Parathyroid adenoma (tissue), 2 donors: ENCODE results near the gene LIN52.

Experiments
- H2AFZ ChIP-seq: fragments of 300-600 bp; sonication (generic); one replicate; pipeline ENCODE4 v1.7.0; 2017; ENCODE audit warnings: antibody characterized with exemption, mild to moderate bottlenecking
- H3K27ac ChIP-seq: fragments of 300-600 bp; sonication (generic); one replicate; pipeline ENCODE4 v1.7.0; 2017
- H3K27me3 ChIP-seq: fragments of 300-600 bp; sonication (generic); one replicate; pipeline ENCODE4 v1.7.0; 2017; ENCODE audit warnings: low read length; ENCODE audit not compliant: control insufficient read depth, insufficient read depth
- H3K36me3 ChIP-seq: fragments of 300-600 bp; sonication (generic); one replicate; pipeline ENCODE4 v1.7.0; 2017; ENCODE audit warnings: low read length; ENCODE audit not compliant: control insufficient read depth, insufficient read depth
- H3K4me1 ChIP-seq: fragments of 300-600 bp; sonication (generic); one replicate; pipeline ENCODE4 v1.7.0; 2017; ENCODE audit warnings: control low read depth
- H3K4me2 ChIP-seq: fragments of 300-600 bp; sonication (generic); one replicate; pipeline ENCODE4 v1.7.0; 2017; ENCODE audit warnings: low read length
- H3K4me3 ChIP-seq: fragments of 300-600 bp; sonication (generic); one replicate; pipeline ENCODE4 v1.7.0; 2017; ENCODE audit warnings: low read depth, low read length
- H3K79me2 ChIP-seq: fragments of 300-600 bp; sonication (generic); one replicate; pipeline ENCODE4 v1.7.0; 2017; ENCODE audit warnings: control low read depth
- H3K9ac ChIP-seq: fragments of 300-600 bp; sonication (generic); one replicate; pipeline ENCODE4 v1.7.0; 2017; ENCODE audit warnings: mild to moderate bottlenecking
- H3K9me3 ChIP-seq: fragments of 300-600 bp; sonication (generic); one replicate; pipeline ENCODE4 v1.7.0; 2017; ENCODE audit warnings: low read length; ENCODE audit not compliant: control insufficient read depth
- TF ChIP-seq, protein P1 (sequence below): fragments of 300-600 bp; sonication (generic); IDR thresholded peaks from one replicate; pipeline ENCODE4 v1.7.0; 2017; ENCODE audit warnings: antibody characterized with exemption, mild to moderate bottlenecking
- donor health status: primary hyperparathyroidism.

LIN52 gene

DNA sequence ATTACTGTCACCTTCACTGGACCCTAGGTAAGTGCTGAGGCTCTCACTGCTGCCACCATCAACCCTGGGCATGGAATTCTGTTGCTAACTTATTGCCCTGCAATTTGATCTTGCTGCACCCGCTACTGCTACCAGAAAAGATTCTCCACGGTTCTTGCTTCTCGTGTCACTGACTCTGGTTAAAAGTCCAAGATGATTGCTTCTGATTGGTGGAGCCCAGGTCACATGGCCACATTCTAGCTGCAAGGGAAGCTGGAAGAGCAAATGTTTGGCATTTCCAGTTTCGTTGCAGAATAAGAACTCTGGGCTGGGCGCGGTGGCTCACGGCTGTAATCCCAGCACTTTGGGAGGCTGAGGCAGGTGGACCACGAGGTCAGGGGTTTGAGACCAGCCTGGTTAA, 147.0 kb downstream of the LIN52 start:
- no peaks in the 10 kb centered on the region for H3K27me3 ChIP-seq
- no peak overlapping the region for H3K4me2 ChIP-seq
- H3K4me1 ChIP-seq: no peaks in the 10 kb centered on the region
- H3K9me3 ChIP-seq: no peaks in the 10 kb centered on the region
- H3K36me3 ChIP-seq: no peaks in the 10 kb centered on the region
- H2AFZ ChIP-seq: no peak overlapping the region
- no peak overlapping the region for H3K27ac ChIP-seq
- TF ChIP-seq, protein P1, sequence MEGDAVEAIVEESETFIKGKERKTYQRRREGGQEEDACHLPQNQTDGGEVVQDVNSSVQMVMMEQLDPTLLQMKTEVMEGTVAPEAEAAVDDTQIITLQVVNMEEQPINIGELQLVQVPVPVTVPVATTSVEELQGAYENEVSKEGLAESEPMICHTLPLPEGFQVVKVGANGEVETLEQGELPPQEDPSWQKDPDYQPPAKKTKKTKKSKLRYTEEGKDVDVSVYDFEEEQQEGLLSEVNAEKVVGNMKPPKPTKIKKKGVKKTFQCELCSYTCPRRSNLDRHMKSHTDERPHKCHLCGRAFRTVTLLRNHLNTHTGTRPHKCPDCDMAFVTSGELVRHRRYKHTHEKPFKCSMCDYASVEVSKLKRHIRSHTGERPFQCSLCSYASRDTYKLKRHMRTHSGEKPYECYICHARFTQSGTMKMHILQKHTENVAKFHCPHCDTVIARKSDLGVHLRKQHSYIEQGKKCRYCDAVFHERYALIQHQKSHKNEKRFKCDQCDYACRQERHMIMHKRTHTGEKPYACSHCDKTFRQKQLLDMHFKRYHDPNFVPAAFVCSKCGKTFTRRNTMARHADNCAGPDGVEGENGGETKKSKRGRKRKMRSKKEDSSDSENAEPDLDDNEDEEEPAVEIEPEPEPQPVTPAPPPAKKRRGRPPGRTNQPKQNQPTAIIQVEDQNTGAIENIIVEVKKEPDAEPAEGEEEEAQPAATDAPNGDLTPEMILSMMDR: no peak
- H3K9ac ChIP-seq: no peak overlapping the region
- no peaks in the 10 kb centered on the region for H3K79me2 ChIP-seq
- no peak overlapping the region for H3K4me3 ChIP-seq

DNA sequence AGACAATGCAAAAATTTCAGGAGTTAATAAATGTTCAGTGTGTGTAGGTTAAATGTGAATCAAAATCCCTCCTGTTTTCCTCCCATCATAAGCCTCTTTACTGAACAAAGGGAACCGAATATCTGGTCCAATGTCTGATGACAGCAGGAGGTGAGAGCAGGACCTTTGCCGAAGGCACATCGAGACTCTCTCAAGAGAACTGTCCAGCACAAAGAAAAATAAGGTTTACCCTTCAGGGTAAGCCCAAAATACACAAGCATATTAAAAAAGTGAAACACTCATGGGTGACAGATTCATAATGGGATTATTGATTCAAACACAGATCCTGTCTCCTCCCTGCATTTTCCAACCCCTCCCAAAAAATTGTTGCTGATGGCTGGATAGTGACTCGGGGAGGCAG, 150.3 kb downstream of the LIN52 start:
- TF ChIP-seq, protein P1: no peak
- no peaks in the 10 kb centered on the region for H3K36me3 ChIP-seq
- H3K9ac ChIP-seq: no peak overlapping the region
- H3K79me2 ChIP-seq: no peaks in the 10 kb centered on the region
- H3K27me3 ChIP-seq: peaks cover 5% of the 10 kb centered on the region
- no peaks in the 10 kb centered on the region for H3K9me3 ChIP-seq
- H3K4me3 ChIP-seq: no peak overlapping the region
- H3K4me1 ChIP-seq: no peaks in the 10 kb centered on the region
- no peak overlapping the region for H3K4me2 ChIP-seq
- H2AFZ ChIP-seq: no peak overlapping the region
- H3K27ac ChIP-seq: no peak overlapping the region

DNA sequence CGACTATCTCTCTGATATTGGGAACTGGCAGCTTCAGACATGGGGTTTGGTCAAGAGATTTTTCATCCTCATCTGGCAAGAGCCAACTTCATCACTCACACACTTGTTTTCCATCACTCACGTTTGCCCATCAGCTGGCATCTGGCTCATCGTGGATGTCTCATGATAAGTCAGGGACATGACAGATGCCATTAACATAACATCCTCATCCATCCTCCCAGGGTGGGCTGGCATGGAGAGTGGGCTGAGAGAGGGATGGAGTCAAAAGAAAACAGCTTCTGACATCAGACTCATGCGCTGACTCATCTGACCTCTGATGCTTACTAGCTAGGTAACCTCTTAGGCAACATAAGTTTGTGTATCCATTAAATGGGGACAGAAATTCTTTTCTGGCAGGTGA, 152.7 kb downstream of the LIN52 start:
- Histone ChIP-seq H2AFZ (no peak overlapping the region), H3K4me2 (no peak overlapping the region), H3K9ac (no peak overlapping the region), H3K9me3 (no peaks in the 10 kb centered on the region), H3K36me3 (no peaks in the 10 kb centered on the region), H3K79me2 (no peaks in the 10 kb centered on the region), H3K27ac (no peak overlapping the region), H3K4me1 (peaks cover 5% of the 10 kb centered on the region), H3K27me3 (peaks cover 17% of the 10 kb centered on the region), H3K4me3 (no peak overlapping the region)
- TF ChIP-seq, protein P1: no peak

DNA sequence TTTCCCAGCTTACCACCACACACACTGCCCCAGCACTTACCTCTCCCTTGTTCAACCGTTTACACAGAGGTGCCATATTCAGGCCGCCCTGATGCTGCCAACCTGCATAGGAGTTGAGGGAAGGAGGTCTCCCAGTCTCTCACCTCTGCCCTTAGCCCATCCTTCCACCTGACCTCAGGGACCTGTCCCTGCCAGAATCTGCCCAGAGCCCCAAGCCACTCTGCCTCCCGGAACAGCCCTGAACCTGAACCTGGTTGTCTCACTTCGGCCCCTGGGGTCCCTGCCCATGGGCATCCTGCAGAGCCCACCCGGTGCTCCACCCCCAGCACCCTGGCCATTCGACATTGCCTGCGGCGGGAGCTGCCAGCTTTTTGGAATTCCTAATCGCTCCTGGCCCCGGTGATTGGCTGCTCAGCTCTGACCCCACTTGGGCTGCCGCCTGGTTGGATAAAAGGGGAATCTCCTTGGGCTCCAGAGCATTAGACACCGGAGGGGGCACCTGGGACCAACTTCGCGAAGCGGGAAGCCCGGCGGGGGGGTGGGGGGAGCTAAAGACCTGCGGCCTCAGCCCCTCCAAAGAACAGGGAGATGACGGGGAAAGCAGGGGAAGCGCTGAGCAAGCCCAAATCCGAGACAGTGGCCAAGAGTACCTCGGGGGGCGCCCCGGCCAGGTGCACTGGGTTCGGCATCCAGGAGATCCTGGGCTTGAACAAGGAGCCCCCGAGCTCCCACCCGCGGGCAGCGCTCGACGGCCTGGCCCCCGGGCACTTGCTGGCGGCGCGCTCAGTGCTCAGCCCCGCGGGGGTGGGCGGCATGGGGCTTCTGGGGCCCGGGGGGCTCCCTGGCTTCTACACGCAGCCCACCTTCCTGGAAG, 154.5 kb downstream of the LIN52 start, which contains the start of gene VSX2:
TSS of gene VSX2 (plus strand) at position 476 of the 874 bp plus-strand sequence. CDS start at position 589, 113 bp downstream.
- Histone ChIP-seq H3K4me1 (peaks cover 5% of the 10 kb centered on the region), H3K9ac (no peak within 1 kb of the TSS), H3K79me2 (no peaks in the 10 kb centered on the region), H3K4me3 (peak within 1 kb of the TSS; percentile 31), H3K36me3 (no peaks in the 10 kb centered on the region), H3K27me3 (peaks cover 20% of the 10 kb centered on the region), H3K27ac (no peak within 1 kb of the TSS), H3K4me2 (peak within 1 kb of the TSS; percentile 62), H2AFZ (peak within 1 kb of the TSS; percentile 59), H3K9me3 (no peaks in the 10 kb centered on the region)
- TF ChIP-seq, protein P1: no peak
